ENCODE data around the gene PTPRN2. TPM values are rescaled to one million over a fixed set of nuclear protein-coding genes. Genes with fewer than 3 reads are reported as not detected.

Gene PTPRN2
- total and polyA plus RNA-seq, 2 of the 13 experiments (the other 11 are each of a cell fraction or from before 2014, with no cell fraction given): 2.5 to 24.2 TPM

- ATAC-seq (no peak), FAIRE-seq (no peak), DNase-seq (ENCODE audit: low spot score) (no peak)
- WGBS (ENCODE audit: low lambda C conversion rate): 77% methylated on average over 24 of the region's 26 CpGs
- H4K20me1 ChIP-seq (ENCODE audit: insufficient read depth, low read length): peaks cover 9% of the 10 kb centered on the region; the same call in 1 of the 2 replicates
- H3K79me2 ChIP-seq (ENCODE audit: insufficient read depth, low read length): no peaks in the 10 kb centered on the region
- POLR2A ChIA-PET: no interaction called here
- no peak overlapping the region for H3K4me2 ChIP-seq (ENCODE audit: low read depth, low read length)
- no peaks in the 10 kb centered on the region for H3K36me3 ChIP-seq (replicated peaks in 1 of 2; ENCODE audit: control insufficient read depth in 1 of 2, insufficient read depth in 2 of 2, low read length in 2 of 2)
- H2AFZ ChIP-seq (ENCODE audit: low read length): no peak overlapping the region
- H3K4me3 ChIP-seq (replicated peaks in 1 of 3; ENCODE audit: insufficient read depth in 1 of 3, low read depth in 2 of 3, low read length in 3 of 3): no peak overlapping the region
- TF ChIP-seq HDAC1 (CRISPR knock-in tag; IDR thresholded peaks at IDR 0.05) (no peak), ZNF552 (CRISPR knock-in tag; IDR thresholded peaks at IDR 0.05; ENCODE audit: borderline replicate concordance) (no peak)
- CTCF ChIA-PET (ENCODE audit: low intra/inter-chr PET ratio, low total read pairs): no interaction called here
- in situ Hi-C loops (cut with HindIII; ENCODE audit: extremely low pct_ligation_motif_present, low pct_unique_long_range_greater_than_20kb): no loop called here
- no peak overlapping the region for H3K27ac ChIP-seq (ENCODE audit: extremely low read length, insufficient read depth, low read length)
- intact Hi-C loops (cut with micrococcal nuclease; ENCODE audit: unreplicated experiment): no loop called here
- peaks cover 0 to 1% of the 10 kb centered on the region in 2 experiments; a peak in 1 of 5 replicates for H3K27me3 ChIP-seq (ENCODE audit: control insufficient read depth in 1 of 2, insufficient read depth in 2 of 2, low read length in 2 of 2)
- no peaks in the 10 kb centered on the region for H3K4me1 ChIP-seq (ENCODE audit: insufficient read depth, low read length)
- BruUV-seq (replicated peaks): no TSS peak
- no peak overlapping the region for H3K9ac ChIP-seq (ENCODE audit: insufficient read depth, low read depth, low read length)
- no peaks in the 10 kb centered on the region for H3K9me3 ChIP-seq (ENCODE audit: low read length)
Observed at GRCh38 chr7:157816526-157817250, 770.9 kb downstream of the PTPRN2 start.

GRCh38 chr7:157816086-157816485 lies 771.5 kb downstream of the PTPRN2 start:
- Histone ChIP-seq H3K36me3 (replicated peaks in 1 of 2; ENCODE audit: control insufficient read depth in 1 of 2, insufficient read depth in 2 of 2, low read length in 2 of 2) (no peaks in the 10 kb centered on the region), H3K79me2 (ENCODE audit: insufficient read depth, low read length) (no peaks in the 10 kb centered on the region), H3K4me1 (ENCODE audit: insufficient read depth, low read length) (no peaks in the 10 kb centered on the region), H3K4me2 (ENCODE audit: low read depth, low read length) (no peak overlapping the region), H3K9me3 (ENCODE audit: low read length) (no peaks in the 10 kb centered on the region), H4K20me1 (ENCODE audit: insufficient read depth, low read length) (peaks cover 9% of the 10 kb centered on the region; the same call in 1 of the 2 replicates), H2AFZ (ENCODE audit: low read length) (no peak overlapping the region), H3K4me3 (replicated peaks in 1 of 3; ENCODE audit: insufficient read depth in 1 of 3, low read depth in 2 of 3, low read length in 3 of 3) (no peak overlapping the region), H3K9ac (ENCODE audit: insufficient read depth, low read depth, low read length) (no peak overlapping the region), H3K27ac (ENCODE audit: extremely low read length, insufficient read depth, low read length) (no peak overlapping the region), H3K27me3 (ENCODE audit: control insufficient read depth in 1 of 2, insufficient read depth in 2 of 2, low read length in 2 of 2) (peaks cover 0 to 1% of the 10 kb centered on the region in 2 experiments; a peak in 1 of 5 replicates)
- intact Hi-C loops (cut with micrococcal nuclease; ENCODE audit: unreplicated experiment) (no loop called here), in situ Hi-C loops (cut with HindIII; ENCODE audit: extremely low pct_ligation_motif_present, low pct_unique_long_range_greater_than_20kb) (no loop called here)
- 64% methylated on average over 5 of the region's 12 CpGs for WGBS (ENCODE audit: low lambda C conversion rate)
- ATAC-seq: 0 out of 3 replicates have a peak, but pooled peaks have one; percentile 15
- DNase-seq (ENCODE audit: low spot score): no peak
- ChIA-PET CTCF (ENCODE audit: low intra/inter-chr PET ratio, low total read pairs) (no interaction called here), POLR2A (no interaction called here)
- no peak for FAIRE-seq
- no peak for TF ChIP-seq DRAP1 (CRISPR knock-in tag; IDR thresholded peaks at IDR 0.05)
- no peak for TF ChIP-seq ZNF576 (CRISPR knock-in tag; IDR thresholded peaks at IDR 0.05)
- no peak for TF ChIP-seq ZNF224 (CRISPR knock-in tag; IDR thresholded peaks at IDR 0.05)
- no peak for TF ChIP-seq WIZ (CRISPR knock-in tag; IDR thresholded peaks at IDR 0.05)
- TF ChIP-seq ZNF570 (CRISPR knock-in tag; IDR thresholded peaks at IDR 0.05; ENCODE audit: borderline replicate concordance): no peak
- no peak for TF ChIP-seq THAP8 (CRISPR knock-in tag; IDR thresholded peaks at IDR 0.05; ENCODE audit: borderline replicate concordance)
- no peak for TF ChIP-seq ZNF816 (CRISPR knock-in tag; IDR thresholded peaks at IDR 0.05; ENCODE audit: borderline replicate concordance)
- no peak for TF ChIP-seq TAF15 (IDR thresholded peaks at IDR 0.05; ENCODE audit: low read depth, low read length, poor library complexity, severe bottlenecking)
- TF ChIP-seq ZSCAN31 (CRISPR knock-in tag; IDR thresholded peaks at IDR 0.05; ENCODE audit: low read depth): no peak
- no peak for TF ChIP-seq RCOR2 (CRISPR knock-in tag; IDR thresholded peaks at IDR 0.05)
- no peak for TF ChIP-seq HMGA1 (CRISPR knock-in tag; conservative IDR thresholded peaks at IDR 0.05)
- no peak for TF ChIP-seq RXRA (CRISPR knock-in tag; IDR thresholded peaks at IDR 0.05)
- TF ChIP-seq SYNCRIP (IDR thresholded peaks at IDR 0.05; ENCODE audit: insufficient read depth, low read depth, low read length): no peak
- no peak for TF ChIP-seq SALL1 (CRISPR knock-in tag; IDR thresholded peaks at IDR 0.05)
- TF ChIP-seq CCAR2 (optimal IDR thresholded peaks at IDR 0.05; ENCODE audit: low read depth, low read length): no peak
- BruUV-seq (replicated peaks): no TSS peak
